Transverse colon (tissue), 4 donors: ENCODE measurements around the gene RASL10A. TPM values are rescaled to one million over a fixed set of nuclear protein-coding genes. Genes with fewer than 3 reads are reported as not detected.
"Not testable (repeated sequence)": the region's sequence is repeated elsewhere in the genome, so short reads cannot be mapped to it uniquely, and the experiment has no call there.

Experiments
- DNase-seq: peaks from one replicate; pipeline ENCODE4 v3.0.0-alpha.2; 2019
- H3K27ac ChIP-seq, 4 donors: fragments of 200-600 bp; sonication (generic); 2 replicates each; pipeline ENCODE4 v1.5.1; 2016 to 2018; ENCODE audit warnings: inconsistent platforms in 4 of 4
- H3K27me3 ChIP-seq: fragments of 200-600 bp; sonication (generic); 2 replicates; pipeline ENCODE4 v1.5.1; 2017; ENCODE audit warnings: inconsistent platforms
- H3K36me3 ChIP-seq, 4 donors: fragments of 200-600 bp; sonication (generic); 2 replicates each; pipeline ENCODE4 v1.5.1; 2017 to 2019; ENCODE audit warnings: inconsistent platforms in 4 of 4
- H3K4me1 ChIP-seq, 4 donors: fragments of 200-600 bp; sonication (generic); 2 replicates each; pipeline ENCODE4 v1.5.1; 2017 to 2020; ENCODE audit warnings: inconsistent platforms in 4 of 4
- H3K4me3 ChIP-seq, 4 donors: fragments of 200-600 bp; sonication (generic); 1 replicate in 1 of 4; 2 replicates in 3 of 4; pipeline versions ENCODE4 v1.5.1 to v1.6.1; 2017 to 2019; ENCODE audit warnings: inconsistent platforms in 4 of 4
- H3K9me3 ChIP-seq, 2 donors: fragments of 200-600 bp; sonication (generic); 2 replicates each; pipeline ENCODE4 v1.5.1; 2017 to 2019; ENCODE audit warnings: inconsistent platforms in 2 of 2
- EP300 ChIP-seq: sonication (generic); formaldehyde crosslinking; IDR thresholded peaks from one replicate; pipeline ENCODE4 v1.6.1; 2017; ENCODE audit warnings: antibody characterized with exemption, low read depth
- POLR2A ChIP-seq: fragments of 450-650 bp; IDR thresholded peaks from one replicate; pipeline ENCODE4 v1.6.1; 2016; ENCODE audit warnings: antibody characterized with exemption, mild to moderate bottlenecking, moderate library complexity
- POLR2AphosphoS5 ChIP-seq, 3 donors: sonication (generic); formaldehyde crosslinking; IDR thresholded peaks; one replicate each; pipeline ENCODE4 v1.6.1; 2016; ENCODE audit warnings: antibody characterized with exemption in 3 of 3
- WGBS, 2 donors: methylation state at CpG; one replicate each; pipeline ENCODE4 v1.1.5; 2018; ENCODE audit warnings: low coverage in 1 of 2; 5-methylcytosine and 5-hydroxymethylcytosine counted together
- in situ Hi-C, 4 donors: fragments of 200-750 bp; cut with MboI; loops; one replicate each; pipeline versions ENCODE4 v1.15.0 to v1.15.1; 2017; ENCODE audit warnings: low sequenced_read_pairs in 3 of 4, low pct_ligation_motif_present in 1 of 4, low pct_unique_long_range_greater_than_20kb in 1 of 4
- intact Hi-C: fragments of 100-400 bp; cut with DNase I; formaldehyde crosslinking; loops from one replicate; pipeline ENCODE4 v1.15.1; 2023; ENCODE audit warnings: low total_unique reads
- total RNA-seq, 4 donors: library from RNA; depleted of rRNA; stranded (reverse); fragments of >200 nt; gene quantifications; one replicate each; pipeline ENCODE4 v1.1.0, GENCODE V29; 2016
- TF ChIP-seq, protein P1 (sequence below), 5 experiments: fragments of 200-600 bp in 3 of 5; fragments of 450-650 bp in 2 of 5; sonication (generic) in 3 of 5; IDR thresholded peaks; 1 replicate in 2 of 5; 2 replicates in 3 of 5; pipeline ENCODE4 v1.5.1; 2016 to 2017; ENCODE audit warnings: antibody characterized with exemption in 5 of 5, inconsistent platforms in 3 of 5, mild to moderate bottlenecking in 2 of 5, moderate library complexity in 1 of 5

The RASL10A gene, protein sequence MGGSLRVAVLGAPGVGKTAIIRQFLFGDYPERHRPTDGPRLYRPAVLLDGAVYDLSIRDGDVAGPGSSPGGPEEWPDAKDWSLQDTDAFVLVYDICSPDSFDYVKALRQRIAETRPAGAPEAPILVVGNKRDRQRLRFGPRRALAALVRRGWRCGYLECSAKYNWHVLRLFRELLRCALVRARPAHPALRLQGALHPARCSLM
- 1 to 10 TPM in 3 of 4 donors, not detected in 1; 1.2 to 5.0 (median 2.4) TPM for total RNA-seq

DNA sequence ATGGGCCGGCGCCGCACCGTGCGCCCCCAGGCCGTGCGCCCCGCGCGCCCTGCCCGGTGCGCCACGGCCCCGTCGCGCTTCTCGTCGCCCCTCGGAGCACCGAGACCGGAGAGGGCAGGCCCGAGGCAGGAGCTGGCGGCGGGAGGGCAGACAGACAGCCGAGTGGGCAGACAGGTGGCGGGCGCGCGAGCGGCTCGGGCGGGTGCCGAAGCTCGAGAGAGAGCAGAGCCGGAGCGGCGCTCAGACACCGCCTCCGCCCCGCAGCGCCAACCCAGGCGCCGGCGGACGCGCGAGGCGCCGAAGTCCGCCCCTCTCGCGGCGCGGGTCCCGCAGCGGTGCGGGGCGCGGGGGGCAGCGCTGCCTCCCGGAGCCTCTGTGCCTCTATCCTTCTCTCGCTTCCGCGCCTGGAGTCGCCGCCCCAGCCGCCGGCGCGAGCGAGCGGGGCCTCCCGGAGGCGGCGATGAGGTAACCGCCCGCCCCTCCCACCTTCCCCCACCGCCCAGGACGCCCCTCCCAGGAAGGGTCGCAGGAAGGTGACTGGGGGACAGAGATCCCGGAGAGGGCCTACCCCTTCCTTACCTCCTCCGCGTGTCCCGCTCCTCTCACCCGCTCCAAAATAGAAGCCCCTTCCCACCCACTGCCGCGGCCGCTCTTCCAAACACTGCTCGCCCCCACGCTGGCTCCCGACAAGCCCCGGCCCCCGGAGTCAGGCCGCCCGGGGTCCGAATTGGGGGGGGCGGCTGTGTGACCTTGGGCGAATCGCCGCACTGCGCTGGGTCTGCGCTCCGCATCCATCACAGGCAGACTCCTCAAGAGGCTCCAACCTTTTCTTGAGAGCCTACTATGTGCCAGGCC lies at the start of gene RASL10A:
RASL10A (minus strand) TSS at position 412 of the 855 bp plus-strand sequence. CDS start 451 bp downstream, outside the sequence.
- in situ Hi-C loops (no loop called here), intact Hi-C loops (no loop called here)
- DNase-seq: no peak
- Histone ChIP-seq H3K36me3 (no peaks in the 10 kb centered on the region), H3K4me3 (peak within 1 kb of the TSS in 3 of 4 donors; percentile 17 to 45 (median 41)), H3K27ac (no peak within 1 kb of the TSS), H3K4me1 (peaks cover 34 to 55% (median 45%) of the 10 kb centered on the region in 4 donors), H3K9me3 (no peaks in the 10 kb centered on the region), H3K27me3 (peaks cover 42% of the 10 kb centered on the region)
- WGBS, 2 donors: 5% methylated on average over 88 of the region's 103 CpGs; no CpG with 5 or more reads in 1 of the 2 donors
- TF ChIP-seq POLR2AphosphoS5 (IDR thresholded peaks at IDR 0.05) (no peak), EP300 (no peak)
- TF ChIP-seq, protein P1, sequence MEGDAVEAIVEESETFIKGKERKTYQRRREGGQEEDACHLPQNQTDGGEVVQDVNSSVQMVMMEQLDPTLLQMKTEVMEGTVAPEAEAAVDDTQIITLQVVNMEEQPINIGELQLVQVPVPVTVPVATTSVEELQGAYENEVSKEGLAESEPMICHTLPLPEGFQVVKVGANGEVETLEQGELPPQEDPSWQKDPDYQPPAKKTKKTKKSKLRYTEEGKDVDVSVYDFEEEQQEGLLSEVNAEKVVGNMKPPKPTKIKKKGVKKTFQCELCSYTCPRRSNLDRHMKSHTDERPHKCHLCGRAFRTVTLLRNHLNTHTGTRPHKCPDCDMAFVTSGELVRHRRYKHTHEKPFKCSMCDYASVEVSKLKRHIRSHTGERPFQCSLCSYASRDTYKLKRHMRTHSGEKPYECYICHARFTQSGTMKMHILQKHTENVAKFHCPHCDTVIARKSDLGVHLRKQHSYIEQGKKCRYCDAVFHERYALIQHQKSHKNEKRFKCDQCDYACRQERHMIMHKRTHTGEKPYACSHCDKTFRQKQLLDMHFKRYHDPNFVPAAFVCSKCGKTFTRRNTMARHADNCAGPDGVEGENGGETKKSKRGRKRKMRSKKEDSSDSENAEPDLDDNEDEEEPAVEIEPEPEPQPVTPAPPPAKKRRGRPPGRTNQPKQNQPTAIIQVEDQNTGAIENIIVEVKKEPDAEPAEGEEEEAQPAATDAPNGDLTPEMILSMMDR (IDR thresholded peaks at IDR 0.05): no peak

DNA sequence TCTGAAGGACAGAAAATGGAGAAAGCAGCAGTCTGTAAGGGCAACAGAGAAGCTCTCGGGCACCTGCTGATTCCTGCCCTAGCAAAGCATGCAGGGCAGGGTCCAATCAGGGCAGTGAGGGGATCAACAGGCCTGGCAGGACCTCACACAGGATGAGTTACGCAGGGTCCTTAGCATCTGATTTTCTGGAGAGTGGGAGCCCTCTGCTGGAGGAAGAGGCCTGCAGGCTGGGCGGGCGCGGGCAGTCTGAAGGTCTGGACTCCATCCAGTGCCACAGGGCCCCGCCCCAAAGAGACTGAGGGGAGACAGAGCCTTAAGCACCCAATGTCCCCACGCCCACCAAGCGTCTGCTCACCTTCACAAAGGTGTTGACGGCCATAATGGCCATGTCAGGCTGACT lies 44.0 kb upstream of the RASL10A start:
- TF ChIP-seq EP300: no peak
- TF ChIP-seq POLR2A: no peak
- TF ChIP-seq, protein P1 (IDR thresholded peaks at IDR 0.05): peak; percentile 51 to 65 (median 56)
- no peak for TF ChIP-seq POLR2AphosphoS5 (IDR thresholded peaks at IDR 0.05)
- Histone ChIP-seq H3K4me3 (no peak overlapping the region), H3K36me3 (peaks cover 0 to 32% (median 10%) of the 10 kb centered on the region in 4 donors), H3K9me3 (no peaks in the 10 kb centered on the region), H3K27ac (peak overlapping the region in 1 of 4 donors; percentile 4), H3K27me3 (no peaks in the 10 kb centered on the region), H3K4me1 (peaks cover 9 to 30% (median 13%) of the 10 kb centered on the region in 4 donors)
- intact Hi-C loops (loop anchor here (2.0 kb wide), 1 partner anchor 57 kb away; no protein-coding TSS in a partner anchor), in situ Hi-C loops (no loop called here)
- DNase-seq: peak; percentile 57
- WGBS, 2 donors: 40 to 50% methylated on average over 1 to 9 of the region's 9 CpGs

DNA sequence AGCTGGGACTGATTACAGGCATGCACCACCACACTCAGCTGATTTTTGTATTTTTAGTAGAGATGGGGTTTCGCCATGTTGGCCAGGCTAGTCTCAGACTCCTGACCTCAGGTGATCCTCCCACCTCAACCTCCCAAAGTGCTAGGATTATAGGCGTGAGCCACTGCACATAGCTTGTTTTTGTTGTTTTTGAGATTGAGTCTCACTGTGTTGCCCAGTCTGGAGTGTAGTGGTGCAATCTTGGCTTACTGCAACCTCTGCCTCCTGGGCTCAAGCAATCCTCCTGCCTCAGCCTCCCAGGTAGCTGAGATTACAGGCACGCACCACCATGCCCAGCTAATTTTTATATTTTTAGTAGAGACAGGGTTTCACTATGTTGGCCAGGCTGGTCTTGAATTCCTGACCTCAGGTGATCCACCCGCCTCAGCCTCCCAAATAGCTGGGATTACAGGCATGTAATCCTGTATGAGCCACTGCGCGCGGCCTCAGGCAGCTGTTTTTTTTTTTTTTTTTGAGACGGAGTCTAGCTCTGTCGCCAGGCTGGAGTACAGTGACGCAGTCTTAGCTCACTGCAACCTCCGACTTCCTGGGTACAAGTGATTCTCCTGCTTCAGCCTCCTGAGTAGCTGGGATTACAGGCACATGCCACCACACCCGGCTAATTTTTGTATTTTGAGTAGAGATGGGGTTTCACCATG lies 41.8 kb upstream of the RASL10A start:
- in situ Hi-C loops, H3K4me3 ChIP-seq, H3K9me3 ChIP-seq, H3K27me3 ChIP-seq, DNase-seq, H3K27ac ChIP-seq, intact Hi-C loops: not testable (repeated sequence)
- Histone ChIP-seq H3K36me3 (peaks cover 0 to 37% (median 16%) of the 10 kb centered on the region in 4 donors), H3K4me1 (peaks cover 9 to 25% (median 13%) of the 10 kb centered on the region in 4 donors)
- WGBS, 2 donors: 91 to 100% methylated on average over 4 to 12 of the region's 12 CpGs

DNA sequence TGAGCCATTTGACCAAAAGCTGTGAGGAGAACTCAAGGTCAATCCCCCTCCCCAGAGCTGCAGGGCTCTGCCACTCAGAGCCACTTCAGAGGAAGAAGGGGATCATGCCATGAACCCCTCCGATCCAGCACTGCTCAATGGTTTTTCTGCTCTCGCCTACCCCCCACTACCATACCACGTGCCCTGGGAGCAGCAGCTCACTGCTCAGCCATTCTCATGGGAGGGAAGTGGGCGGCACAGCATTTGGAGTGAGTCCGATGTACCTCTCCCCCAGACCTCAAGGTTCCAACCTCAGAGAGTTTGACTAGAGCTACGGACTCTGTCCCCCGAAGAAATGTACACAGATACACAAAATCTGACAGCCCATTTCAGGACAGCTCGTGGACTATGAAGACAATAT lies 38.4 kb upstream of the RASL10A start:
- WGBS, 2 donors: 98% methylated on average over 8 of the region's 8 CpGs; no CpG with 5 or more reads in 1 of the 2 donors
- no peak overlapping the region for H3K27ac ChIP-seq
- H3K9me3 ChIP-seq: no peaks in the 10 kb centered on the region
- intact Hi-C loops (no loop called here), in situ Hi-C loops (no loop called here)
- H3K4me3 ChIP-seq: no peak overlapping the region
- DNase-seq: no peak
- H3K36me3 ChIP-seq: peaks cover 0 to 61% (median 30%) of the 10 kb centered on the region in 4 donors
- no peaks in the 10 kb centered on the region for H3K4me1 ChIP-seq
- TF ChIP-seq POLR2AphosphoS5 (IDR thresholded peaks at IDR 0.05) (no peak), EP300 (no peak), POLR2A (no peak)
- TF ChIP-seq, protein P1 (IDR thresholded peaks at IDR 0.05): no peak
- H3K27me3 ChIP-seq: no peaks in the 10 kb centered on the region
